Spleen (tissue), 11 donors: ENCODE data around the gene ACTN2. TPM values are rescaled to one million over a fixed set of nuclear protein-coding genes. Genes with fewer than 3 reads are reported as not detected.

Source experiments
- DNase-seq: peaks from one replicate; pipeline ENCODE4 v3.0.0-alpha.2; 2020
- H3K27ac ChIP-seq, 8 donors: fragments of 200-600 bp; sonication (generic) in 7 of 8; 1 replicate in 4 of 8; 2 replicates in 4 of 8; pipeline versions ENCODE4 v1.5.0 to v1.8.0; 2016 to 2021; ENCODE audit warnings: inconsistent platforms in 4 of 8, mild to moderate bottlenecking in 4 of 8, moderate library complexity in 1 of 8
- H3K27me3 ChIP-seq, 7 donors: fragments of 200-600 bp; sonication (generic) in 6 of 7; replicated peaks in 1 of 7; 1 replicate in 4 of 7; 2 replicates in 3 of 7; pipeline versions ENCODE4 v1.5.0 to v1.8.0; 2016 to 2021; ENCODE audit warnings: inconsistent platforms in 3 of 7, mild to moderate bottlenecking in 1 of 7
- H3K36me3 ChIP-seq, 6 donors: fragments of 200-600 bp; sonication (generic) in 5 of 6; 1 replicate in 4 of 6; 2 replicates in 2 of 6; pipeline versions ENCODE4 v1.5.0 to v1.8.0; 2016 to 2021; ENCODE audit warnings: inconsistent platforms in 2 of 6
- H3K4me1 ChIP-seq, 6 donors: fragments of 200-600 bp; sonication (generic) in 5 of 6; 1 replicate in 3 of 6; 2 replicates in 3 of 6; pipeline versions ENCODE4 v1.5.0 to v1.8.0; 2016 to 2021; ENCODE audit warnings: inconsistent platforms in 3 of 6
- H3K4me3 ChIP-seq, 8 donors: fragments of 200-600 bp; sonication (generic) in 7 of 8; 1 replicate in 4 of 8; 2 replicates in 4 of 8; pipeline versions ENCODE4 v1.5.0 to v1.8.0; 2016 to 2021; ENCODE audit warnings: inconsistent platforms in 4 of 8, mild to moderate bottlenecking in 4 of 8, moderate library complexity in 2 of 8
- H3K9me3 ChIP-seq, 8 donors: fragments of 200-600 bp; sonication (generic) in 7 of 8; 1 replicate in 4 of 8; 2 replicates in 4 of 8; pipeline versions ENCODE4 v1.5.0 to v1.8.0; 2016 to 2021; ENCODE audit warnings: inconsistent platforms in 4 of 8
- CTCF ChIP-seq, 11 experiments: fragments of 200-600 bp in 7 of 11; fragments of 450-650 bp in 4 of 11; sonication (generic) in 4 of 11; IDR thresholded peaks in 8 of 11; conservative IDR thresholded peaks in 3 of 11; 1 replicate in 7 of 11; 2 replicates in 4 of 11; pipeline versions ENCODE4 v1.4.0 to v1.8.0; 2016 to 2021; ENCODE audit warnings: antibody characterized with exemption in 11 of 11, inconsistent platforms in 4 of 11, mild to moderate bottlenecking in 1 of 11
- POLR2A ChIP-seq, 3 donors: fragments of 450-650 bp; IDR thresholded peaks; one replicate each; pipeline ENCODE4 v1.5.1; 2017; ENCODE audit warnings: antibody characterized with exemption in 3 of 3, mild to moderate bottlenecking in 1 of 3
- POLR2AphosphoS5 ChIP-seq, 3 donors: sonication (generic); formaldehyde crosslinking; IDR thresholded peaks; one replicate each; pipeline ENCODE4 v1.5.1; 2017; ENCODE audit warnings: antibody characterized with exemption in 3 of 3
- WGBS, 5 donors: extraction: QIAGEN DNeasy Blood & Tissue Kit in 3 of 5; methylation state at CpG; one replicate each; pipeline versions ENCODE4 v1.1.5 to v1.1.7; 2013 to 2018; 5-methylcytosine and 5-hydroxymethylcytosine counted together
- intact Hi-C: fragments of 100-400 bp; cut with DNase I; formaldehyde crosslinking; loops from one replicate; pipeline ENCODE4 v1.15.0; 2023; ENCODE audit warnings: low total_unique reads
- polyA plus RNA-seq, 3 donors: library from polyadenylated mRNA; stranded (reverse); fragments of 200-250 nt; gene quantifications; one replicate each; pipeline ENCODE4 v1.2.1, GENCODE V29; 2013
- total RNA-seq, 7 donors: library from RNA; depleted of rRNA in 3 of 7; stranded (reverse); fragments of >200 nt in 3 of 7; fragmentation: NEBNext Ultra II Directional in 4 of 7; extraction: Animal tissue kit (Norgen Biotek cat#: 25700) in 4 of 7; gene quantifications; one replicate each; pipeline versions ENCODE4 v1.1.0 to v1.2.1, GENCODE V29; 2016 to 2021
- donor health status: healthy with polysubstance abuse.
- donor health status: DM: no; HTN: no; CAD: no; lungs with moderate emphysema.
- donor health status: DM: no; HTN: no; CAD: no.
- donor health status: Bipolar disorder and iron deficiency.
- donor health status: healthy.
- donor health status: DM: no; HTN: no; CAD: no.
- donor health status: DM: yes; HTN: yes; CAD: no.

Gene ACTN2
- total and polyA plus RNA-seq, 10 donors = 0.19 to 1.5 (median 0.64) TPM; not detected in 4

- WGBS, 5 donors = 55 to 85% (median 70%) methylated on average over 5 of the region's 5 CpGs
- intact Hi-C loops = no loop called here
- no peaks in the 10 kb centered on the region for H3K36me3 ChIP-seq
- DNase-seq = no peak
- no peak overlapping the region for H3K27ac ChIP-seq
- no peaks in the 10 kb centered on the region for H3K9me3 ChIP-seq
- no peaks in the 10 kb centered on the region for H3K4me1 ChIP-seq
- TF ChIP-seq POLR2AphosphoS5 (IDR thresholded peaks at IDR 0.05) = no peak
- no peak for TF ChIP-seq CTCF (IDR thresholded peaks at IDR 0.05 in 8 of 11, conservative IDR thresholded peaks at IDR 0.05 in 3 of 11)
- TF ChIP-seq POLR2A (IDR thresholded peaks at IDR 0.05) = no peak
- no peak overlapping the region for H3K4me3 ChIP-seq
- H3K27me3 ChIP-seq = peaks cover 0 to 19% (median 0%) of the 10 kb centered on the region in 7 donors
These were observed 12.9 kb upstream of the ACTN2 start for GRCh38 chr1:236673289-236673919.

- H3K9me3 ChIP-seq = no peaks in the 10 kb centered on the region
- H3K4me1 ChIP-seq = no peaks in the 10 kb centered on the region
- TF ChIP-seq CTCF (IDR thresholded peaks at IDR 0.05 in 8 of 11, conservative IDR thresholded peaks at IDR 0.05 in 3 of 11) (no peak), POLR2AphosphoS5 (IDR thresholded peaks at IDR 0.05) (no peak), POLR2A (IDR thresholded peaks at IDR 0.05) (no peak)
- 56 to 89% (median 73%) methylated on average over 3 of the region's 3 CpGs for WGBS, 5 donors
- H3K4me3 ChIP-seq = no peak overlapping the region
- peaks cover 0 to 7% (median 0%) of the 10 kb centered on the region in 7 donors for H3K27me3 ChIP-seq
- DNase-seq = no peak
- no peaks in the 10 kb centered on the region for H3K36me3 ChIP-seq
- intact Hi-C loops = no loop called here
- H3K27ac ChIP-seq = no peak overlapping the region
These were observed 8.6 kb upstream of the ACTN2 start for GRCh38 chr1:236677641-236678235.

GRCh38 chr1:236681219-236681618, 5.1 kb upstream of the ACTN2 start:
- WGBS, 5 donors = 63 to 85% (median 81%) methylated on average over 3 of the region's 3 CpGs
- DNase-seq = no peak
- H3K9me3 ChIP-seq = no peaks in the 10 kb centered on the region
- H3K36me3 ChIP-seq = no peaks in the 10 kb centered on the region
- H3K4me3 ChIP-seq = no peak overlapping the region
- H3K27me3 ChIP-seq = peaks cover 0 to 19% (median 0%) of the 10 kb centered on the region in 7 donors
- TF ChIP-seq POLR2AphosphoS5 (IDR thresholded peaks at IDR 0.05) = no peak
- no peak for TF ChIP-seq POLR2A (IDR thresholded peaks at IDR 0.05)
- TF ChIP-seq CTCF (IDR thresholded peaks at IDR 0.05 in 8 of 11, conservative IDR thresholded peaks at IDR 0.05 in 3 of 11) = no peak
- no peak overlapping the region for H3K27ac ChIP-seq
- H3K4me1 ChIP-seq = peaks cover 0 to 4% (median 1%) of the 10 kb centered on the region in 6 donors
- intact Hi-C loops = no loop called here

DNA sequence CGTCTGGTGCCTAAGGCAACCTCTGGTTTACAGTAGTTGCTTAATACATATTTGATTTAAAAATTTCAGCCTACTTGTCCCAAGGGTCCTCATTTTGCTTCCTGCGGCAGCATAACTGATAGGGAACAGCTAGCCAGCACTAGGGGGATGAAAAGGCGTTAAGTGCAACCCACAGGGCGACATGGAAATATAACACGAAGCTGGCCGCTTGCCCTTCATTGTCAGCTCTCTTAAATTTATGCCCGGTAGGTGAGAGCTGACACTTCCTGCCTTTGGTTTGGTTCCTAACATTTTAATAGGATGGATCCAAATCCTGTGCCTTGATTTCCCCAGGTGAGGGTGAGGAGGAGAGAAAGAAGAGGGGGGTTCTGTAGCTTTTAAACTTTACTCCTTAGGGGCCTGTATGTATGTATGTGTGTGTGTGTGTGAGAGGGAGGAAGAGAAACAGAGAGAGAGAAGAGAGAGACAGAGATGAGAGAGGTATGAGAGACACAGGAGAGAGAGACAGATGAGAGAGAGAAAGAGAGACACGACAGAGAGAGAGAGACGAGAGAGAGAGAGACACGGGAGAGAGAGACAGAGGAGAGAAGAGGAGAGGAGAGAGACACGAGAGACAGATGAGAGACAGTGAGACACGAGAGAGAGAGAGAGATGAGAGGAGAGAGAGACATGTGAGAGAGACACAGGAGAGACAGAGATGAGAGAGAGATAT, 938 bp upstream of the ACTN2 start:
- peaks cover 0 to 16% (median 12%) of the 10 kb centered on the region in 6 donors for H3K4me1 ChIP-seq
- no peak for TF ChIP-seq CTCF (IDR thresholded peaks at IDR 0.05 in 8 of 11, conservative IDR thresholded peaks at IDR 0.05 in 3 of 11)
- TF ChIP-seq POLR2AphosphoS5 (IDR thresholded peaks at IDR 0.05) = no peak
- no peak for TF ChIP-seq POLR2A (IDR thresholded peaks at IDR 0.05)
- DNase-seq = no peak
- intact Hi-C loops = no loop called here
- no peak overlapping the region for H3K4me3 ChIP-seq
- H3K27ac ChIP-seq = no peak overlapping the region
- no peaks in the 10 kb centered on the region for H3K9me3 ChIP-seq
- H3K36me3 ChIP-seq = no peaks in the 10 kb centered on the region
- 76 to 83% (median 82%) methylated on average over 12 of the region's 12 CpGs for WGBS, 5 donors
- H3K27me3 ChIP-seq = peaks cover 2 to 61% (median 26%) of the 10 kb centered on the region in 7 donors
